T-helper 1 cell (primary cell): ENCODE data around the gene HMCN2.
A peak's percentile ranks its signal among the peaks of the same experiment; 100 is the strongest.
"Not testable (repeated sequence)": the region's sequence is repeated elsewhere in the genome, so short reads cannot be mapped to it uniquely, and the experiment has no call there.

Experiments used
- DNase-seq, 5 donors: peaks; one replicate each; pipeline ENCODE4 v3.0.0-alpha.2; 2012 to 2020

Gene HMCN2

GRCh38 chr9:130421802-130422276 is 156.3 kb downstream of the HMCN2 start:
- no peak for DNase-seq

DNA sequence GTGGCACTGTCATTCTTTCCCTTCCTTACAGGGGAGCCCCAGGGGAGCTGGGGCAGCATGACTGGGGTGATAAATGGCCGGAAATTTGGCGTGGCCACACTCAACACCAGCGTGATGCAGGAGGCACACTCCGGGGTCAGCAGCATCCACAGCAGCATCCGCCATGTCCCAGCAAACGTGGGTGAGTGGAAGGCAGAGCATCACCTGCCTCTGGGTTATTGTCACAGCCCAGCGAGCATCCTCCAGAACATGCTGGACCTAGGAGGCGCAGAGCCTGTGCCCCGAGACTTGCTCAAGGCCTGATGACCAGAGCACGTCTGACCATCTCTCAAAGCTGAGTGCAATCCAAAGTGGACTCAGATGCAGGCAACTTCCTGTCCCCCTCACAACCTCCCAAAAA is 157.0 kb downstream of the HMCN2 start:
- DNase-seq: no peak

DNA sequence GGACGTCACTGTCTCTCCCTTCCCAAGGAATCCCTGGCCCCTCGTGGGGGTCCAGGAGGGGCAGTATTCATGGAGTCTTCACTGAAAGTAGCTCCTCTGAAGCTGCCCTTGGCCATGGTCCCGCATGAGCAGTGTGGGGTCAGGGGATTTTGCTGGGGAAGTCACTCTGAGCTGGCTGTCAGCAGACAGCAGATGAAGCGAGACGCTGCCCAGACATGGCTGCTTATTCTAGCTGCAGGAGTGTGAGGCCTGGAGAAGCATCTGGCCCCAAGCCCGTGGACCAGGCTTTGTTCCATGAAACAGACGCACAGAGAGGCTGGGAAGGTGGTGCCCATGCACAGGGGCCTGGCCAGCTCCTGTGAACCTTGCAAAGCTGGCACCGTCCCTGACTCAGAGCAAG is 157.7 kb downstream of the HMCN2 start:
- no peak for DNase-seq

DNA sequence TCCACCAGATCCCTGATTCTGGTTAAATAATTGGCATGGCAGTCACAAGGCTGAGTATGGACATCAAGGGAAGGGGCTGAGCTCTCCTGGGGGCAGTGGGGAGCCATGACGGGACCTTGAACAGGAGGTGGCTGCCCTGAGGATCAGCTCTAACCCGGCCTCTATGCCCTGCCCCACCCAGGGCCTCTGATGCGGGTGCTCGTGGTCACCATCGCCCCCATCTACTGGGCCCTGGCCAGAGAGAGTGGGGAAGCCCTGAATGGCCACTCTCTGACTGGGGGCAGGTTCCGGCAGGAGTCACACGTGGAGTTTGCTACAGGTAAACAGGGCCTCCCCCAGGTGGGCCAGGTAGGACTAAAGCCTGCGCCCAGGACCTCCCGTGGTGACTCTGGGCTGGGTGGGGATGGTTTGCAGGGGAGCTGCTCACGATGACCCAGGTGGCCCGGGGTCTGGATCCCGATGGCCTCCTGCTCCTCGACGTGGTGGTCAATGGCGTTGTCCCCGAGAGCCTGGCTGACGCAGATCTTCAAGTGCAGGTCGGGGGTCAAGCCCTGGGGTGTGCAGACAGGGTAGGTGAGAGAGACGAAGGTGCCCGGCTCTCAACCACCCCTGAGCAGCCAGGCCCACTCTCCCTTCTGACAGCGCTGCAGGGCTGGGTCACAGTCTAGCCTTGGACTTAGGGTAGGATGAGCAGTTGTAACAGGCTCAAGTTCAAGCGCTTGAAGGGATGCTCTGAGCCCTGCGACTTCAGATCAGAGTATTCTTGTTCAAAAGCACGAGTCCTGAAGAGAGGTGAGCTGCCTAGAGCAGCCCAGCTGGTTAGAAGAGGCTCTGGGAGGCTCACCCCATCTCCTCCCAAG is 159.3 kb downstream of the HMCN2 start:
- no peak for DNase-seq

DNA sequence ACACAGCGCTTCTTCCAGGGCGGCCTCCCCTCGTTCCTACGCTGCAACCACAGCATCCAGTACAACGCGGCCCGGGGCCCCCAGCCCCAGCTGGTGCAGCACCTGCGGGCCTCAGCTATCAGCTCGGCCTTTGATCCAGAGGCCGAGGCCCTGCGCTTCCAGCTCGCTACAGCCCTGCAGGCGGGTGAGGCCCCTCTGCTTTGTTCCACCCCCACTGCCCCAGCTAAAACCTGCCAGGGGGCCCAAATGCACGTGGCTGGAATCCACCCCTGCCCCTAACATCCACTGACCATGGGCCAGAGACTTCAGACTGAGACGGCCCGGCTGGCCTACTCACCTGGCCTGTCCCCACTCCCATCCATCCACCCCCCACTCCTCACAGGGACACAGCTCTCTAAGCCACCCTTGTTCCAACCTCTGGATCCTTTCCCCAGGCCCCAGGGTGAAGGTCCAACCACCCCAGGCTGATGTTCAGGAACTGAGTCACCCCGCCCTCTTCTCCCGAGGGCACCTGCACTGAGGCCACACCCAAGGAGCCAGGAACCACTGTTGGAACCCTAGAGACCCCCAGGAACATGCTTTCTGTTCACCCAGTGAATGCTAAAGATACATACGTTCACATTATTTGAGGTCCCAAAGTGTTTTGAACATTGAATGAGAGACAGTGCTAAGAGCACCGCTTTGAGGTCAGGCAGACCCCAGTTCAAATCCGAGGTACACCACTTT is 160.3 kb downstream of the HMCN2 start:
- DNase-seq: no peak

DNA sequence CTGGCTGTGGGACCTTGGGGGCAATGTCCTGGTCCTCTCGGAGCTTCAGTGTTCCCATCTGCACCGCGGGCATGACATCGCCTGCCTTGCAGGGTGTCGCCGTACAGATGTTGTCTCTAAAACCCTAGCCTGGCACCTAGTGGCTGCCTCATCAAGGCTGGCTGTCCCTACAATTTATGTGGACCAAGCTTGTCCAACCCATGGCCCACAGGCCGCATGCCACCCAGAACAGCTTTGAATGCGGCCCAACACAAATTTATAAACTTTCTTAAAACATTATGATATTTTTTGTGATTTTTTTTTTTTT is 160.9 kb downstream of the HMCN2 start:
- DNase-seq: no peak

- no peak for DNase-seq
Observed at GRCh38 chr9:130426883-130427282, 161.3 kb downstream of the HMCN2 start.

DNA sequence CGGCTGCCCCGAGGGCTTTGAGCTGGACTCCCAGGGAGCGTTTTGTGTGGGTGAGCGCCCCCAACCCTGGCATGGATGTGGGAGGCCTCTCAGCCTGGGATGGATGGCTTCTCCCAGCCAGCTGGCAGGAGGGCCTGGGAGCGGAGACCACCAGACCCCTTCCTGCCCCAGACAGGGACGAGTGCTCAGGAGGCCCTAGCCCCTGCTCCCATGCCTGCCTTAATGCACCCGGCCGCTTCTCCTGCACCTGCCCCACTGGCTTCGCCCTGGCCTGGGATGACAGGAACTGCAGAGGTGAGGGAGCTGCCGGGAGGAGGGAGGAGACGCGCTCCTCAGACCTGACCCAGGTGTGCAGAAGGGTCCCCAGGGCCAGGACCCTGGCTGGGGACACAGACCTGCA is 161.8 kb downstream of the HMCN2 start:
- DNase-seq: no peak

DNA sequence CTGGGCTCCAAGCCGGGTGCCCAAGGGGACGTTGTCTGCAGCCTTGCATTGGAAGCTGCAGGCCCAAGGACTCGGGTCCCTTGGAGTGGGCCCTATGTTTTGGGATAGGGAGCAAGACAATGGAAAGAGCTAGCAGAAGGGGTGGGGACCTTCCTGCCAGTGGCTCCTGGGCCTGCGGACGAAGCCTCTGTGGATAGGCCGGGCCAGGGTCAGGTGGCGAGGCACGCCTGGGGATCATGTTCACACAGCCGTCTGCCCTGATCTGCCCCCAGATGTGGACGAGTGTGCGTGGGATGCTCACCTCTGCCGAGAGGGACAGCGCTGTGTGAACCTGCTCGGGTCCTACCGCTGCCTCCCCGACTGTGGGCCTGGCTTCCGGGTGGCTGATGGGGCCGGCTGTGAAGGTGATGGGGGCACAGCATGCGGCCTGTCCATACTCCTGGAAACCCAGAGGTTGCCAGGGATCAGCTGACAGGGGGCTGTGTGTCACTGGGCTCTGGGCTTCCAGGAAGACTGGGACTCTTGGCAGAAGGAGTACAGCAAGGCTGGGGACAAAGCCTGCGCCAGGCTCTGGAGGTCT is 162.6 kb downstream of the HMCN2 start:
- DNase-seq: no peak

DNA sequence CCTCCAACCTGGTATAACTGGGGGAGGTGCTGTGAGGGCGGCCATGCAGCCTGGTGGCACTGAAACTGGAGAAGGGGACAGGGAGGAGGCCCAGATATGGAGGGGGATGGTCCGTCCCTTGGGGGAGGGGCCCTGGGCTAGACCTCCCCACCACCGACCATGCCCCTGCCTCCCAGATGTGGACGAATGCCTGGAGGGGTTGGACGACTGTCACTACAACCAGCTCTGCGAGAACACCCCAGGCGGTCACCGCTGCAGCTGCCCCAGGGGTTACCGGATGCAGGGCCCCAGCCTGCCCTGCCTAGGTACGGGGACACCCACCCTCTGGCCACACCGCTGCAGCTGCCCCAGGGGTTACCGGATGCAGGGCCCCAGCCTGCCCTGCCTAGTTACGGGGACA is 163.8 kb downstream of the HMCN2 start:
- no peak for DNase-seq

DNA sequence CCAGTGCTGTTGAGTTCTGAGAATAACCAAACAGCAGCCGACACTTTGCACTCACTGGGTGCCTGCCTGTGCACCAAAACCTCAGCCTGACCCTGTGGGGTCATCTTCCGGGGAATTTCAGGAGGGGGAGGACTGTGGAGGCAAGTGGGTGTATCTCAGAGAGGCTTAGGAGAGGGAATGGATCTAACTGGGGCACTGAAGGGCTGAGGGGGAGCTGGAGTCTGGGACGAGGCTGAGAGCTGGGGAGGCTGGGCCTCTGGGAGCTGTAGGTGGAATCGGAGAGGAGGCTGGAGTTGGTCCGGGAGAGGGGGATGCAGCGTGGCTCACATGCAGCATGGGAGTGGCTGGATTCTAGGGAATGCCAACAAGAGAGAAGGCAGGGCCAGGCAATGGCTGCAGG is 164.3 kb downstream of the HMCN2 start:
- no peak for DNase-seq

DNA sequence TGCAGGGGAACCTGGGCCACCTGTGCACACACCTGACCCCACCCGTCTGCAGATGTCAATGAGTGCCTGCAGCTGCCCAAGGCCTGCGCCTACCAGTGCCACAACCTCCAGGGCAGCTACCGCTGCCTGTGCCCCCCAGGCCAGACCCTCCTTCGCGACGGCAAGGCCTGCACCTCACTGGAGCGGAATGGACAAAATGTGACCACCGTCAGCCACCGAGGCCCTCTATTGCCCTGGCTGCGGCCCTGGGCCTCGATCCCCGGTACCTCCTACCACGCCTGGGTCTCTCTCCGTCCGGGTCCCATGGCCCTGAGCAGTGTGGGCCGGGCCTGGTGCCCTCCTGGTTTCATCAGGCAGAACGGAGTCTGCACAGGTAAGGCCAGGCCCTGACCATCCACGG is 164.7 kb downstream of the HMCN2 start:
- DNase-seq: no peak

GRCh38 chr9:130430734-130431535 is 165.4 kb downstream of the HMCN2 start:
- no peak for DNase-seq

- no peak for DNase-seq
Observed at GRCh38 chr9:130431536-130432303, 166.2 kb downstream of the HMCN2 start.

- no peak for DNase-seq
Observed at GRCh38 chr9:130432362-130432761, 166.8 kb downstream of the HMCN2 start.

DNA sequence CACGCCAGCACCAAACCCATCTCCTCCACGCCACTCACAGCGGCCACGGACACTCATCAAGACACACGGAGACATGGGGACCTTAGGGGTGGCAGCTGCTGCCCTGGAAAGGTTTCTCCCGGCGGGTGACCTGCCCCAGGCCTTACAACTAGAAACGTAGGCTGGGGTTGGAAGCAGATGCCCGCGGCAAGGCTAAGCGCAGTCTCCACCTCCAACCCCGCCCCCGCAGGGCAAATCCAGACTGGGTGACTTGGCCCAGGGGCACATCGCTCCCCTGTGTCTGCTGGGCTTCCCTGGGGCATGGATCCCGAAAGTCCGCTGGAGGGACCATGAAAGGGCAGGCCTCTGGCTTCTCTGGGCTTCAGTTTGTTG is 167.2 kb downstream of the HMCN2 start:
- no peak for DNase-seq

DNA sequence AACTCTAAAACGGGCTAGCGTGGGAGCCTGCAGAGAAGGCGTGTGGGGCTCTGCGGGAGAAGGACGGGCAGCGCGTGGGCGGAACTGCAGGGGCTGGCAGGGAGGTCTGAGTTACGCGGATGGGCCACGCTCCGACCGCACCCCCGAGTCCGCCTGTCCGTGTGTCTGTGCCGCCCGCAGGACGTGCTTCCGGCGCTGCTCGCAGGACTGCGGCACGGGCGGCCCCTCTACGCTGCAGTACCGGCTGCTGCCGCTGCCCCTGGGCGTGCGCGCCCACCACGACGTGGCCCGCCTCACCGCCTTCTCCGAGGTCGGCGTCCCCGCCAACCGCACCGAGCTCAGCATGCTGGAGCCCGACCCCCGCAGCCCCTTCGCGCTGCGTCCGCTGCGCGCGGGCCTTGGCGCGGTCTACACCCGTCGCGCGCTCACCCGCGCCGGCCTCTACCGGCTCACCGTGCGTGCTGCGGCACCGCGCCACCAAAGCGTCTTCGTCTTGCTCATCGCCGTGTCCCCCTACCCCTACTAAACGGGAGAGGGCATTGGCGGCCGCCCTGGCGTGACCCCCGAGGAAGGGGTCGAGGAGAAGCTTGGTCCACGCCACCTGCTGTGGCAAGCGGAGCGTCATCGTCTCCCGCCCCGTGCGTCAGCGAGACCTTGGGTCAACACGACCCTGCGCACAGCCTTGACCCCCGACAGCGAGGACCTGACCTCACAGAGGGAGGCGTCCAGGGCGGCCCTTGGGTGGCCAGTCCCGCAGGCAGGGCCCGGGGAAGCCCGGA is 167.8 kb downstream of the HMCN2 start:
- peak in 1 of 5 donors; percentile 53 for DNase-seq

GRCh38 chr9:130433947-130434262 is 168.3 kb downstream of the HMCN2 start:
- DNase-seq: no peak

GRCh38 chr9:130434656-130435055 is 169.1 kb downstream of the HMCN2 start:
- DNase-seq: not testable (repeated sequence)

DNA sequence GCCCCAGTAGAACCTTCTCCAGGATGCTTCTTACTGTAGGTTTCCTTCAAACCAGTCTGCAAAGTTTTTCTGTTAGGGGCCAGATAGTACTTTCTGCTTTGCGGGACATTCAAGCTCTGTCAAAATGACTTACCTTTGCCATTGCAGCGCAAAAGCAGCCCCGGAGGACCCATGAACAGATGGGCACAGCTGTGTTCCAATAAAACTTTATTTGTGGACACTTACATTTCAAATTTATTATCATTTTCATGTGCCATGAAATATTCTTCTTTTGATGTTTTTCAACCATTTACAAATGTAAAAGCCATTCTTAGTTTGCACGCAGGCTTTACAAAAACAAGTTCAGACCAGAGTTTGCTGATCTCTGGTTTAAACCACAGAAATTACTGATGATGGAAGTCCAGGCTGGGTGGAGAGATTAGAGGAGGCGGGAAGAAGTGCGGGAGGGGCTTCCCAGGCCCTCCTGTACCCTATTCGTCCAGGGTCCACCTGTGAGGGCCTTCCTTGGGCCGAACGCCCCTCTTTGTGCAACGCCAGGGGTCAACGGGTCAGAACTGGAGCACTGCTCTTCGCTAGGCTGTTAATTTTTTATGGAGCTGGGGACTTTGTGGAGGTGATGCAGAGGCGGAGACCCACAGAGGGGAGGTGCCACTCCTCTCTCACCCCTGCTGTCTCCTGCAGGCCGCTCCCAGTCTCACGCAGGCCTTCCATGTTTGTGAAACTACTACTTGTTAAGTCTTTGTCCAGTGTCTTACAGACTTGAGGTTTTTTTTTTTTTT is 171.6 kb downstream of the HMCN2 start:
- no peak for DNase-seq
